ENCODE measurements around the gene CELA2A. TPM values are rescaled to one million over a fixed set of nuclear protein-coding genes. Genes with fewer than 3 reads are reported as not detected.

The CELA2A gene
- total RNA-seq, 1 donor: not detected

DNA sequence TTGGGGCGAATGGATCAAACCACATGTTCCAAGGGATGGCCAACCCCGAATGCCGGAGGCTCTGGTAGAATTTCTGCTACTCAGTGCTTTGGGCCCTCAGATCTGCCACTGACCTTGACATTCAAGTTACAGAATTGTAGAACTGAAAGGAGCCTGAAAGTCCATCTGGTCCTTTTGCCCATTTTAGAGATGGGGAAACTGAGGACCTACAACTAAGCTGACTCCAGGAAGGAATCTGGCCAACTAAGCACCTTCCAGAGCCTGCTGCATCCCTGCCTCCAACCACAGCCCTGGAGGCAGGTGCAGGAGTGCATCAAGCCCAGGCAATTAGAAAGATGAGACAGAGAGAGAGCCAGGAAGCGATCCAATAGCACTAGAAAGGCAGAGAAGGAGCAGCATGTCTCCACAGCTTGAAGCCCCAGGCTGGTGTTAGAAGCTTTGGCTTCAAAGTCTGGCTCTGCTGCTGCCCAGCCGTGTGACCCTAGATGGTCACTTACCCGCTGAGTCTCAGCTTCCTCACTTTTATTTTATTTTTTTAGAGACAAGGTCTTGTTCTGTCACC, 19.6 kb upstream of the CELA2A start:
- H3K4me3 ChIP-seq (ENCODE audit: low read depth, low read length): no peak overlapping the region
- no peak for DNase-seq (ENCODE audit: low read depth)
- no peak for TF ChIP-seq CTCF (IDR thresholded peaks at IDR 0.05; ENCODE audit: insufficient read depth, low read depth, low read length)

DNA sequence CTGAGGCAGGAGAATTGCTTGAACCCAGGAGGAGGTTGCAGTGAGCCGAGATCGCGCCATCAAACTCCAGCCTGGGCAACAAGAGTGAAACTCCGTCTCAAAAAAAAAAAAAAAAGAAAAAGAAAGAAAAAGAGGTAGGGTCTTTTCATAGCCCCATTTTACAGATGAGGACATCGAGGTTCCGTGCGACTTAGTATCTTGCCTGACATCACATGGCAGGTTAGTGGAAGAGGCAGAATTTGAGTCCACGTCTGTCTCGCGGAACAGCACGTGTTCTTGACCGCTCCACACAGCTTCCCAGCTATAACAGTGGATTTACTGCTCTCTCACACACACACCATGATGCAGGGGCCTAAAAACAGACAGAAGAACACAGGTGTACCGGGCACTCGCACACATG, 17.2 kb upstream of the CELA2A start:
- no peak for TF ChIP-seq CTCF (IDR thresholded peaks at IDR 0.05; ENCODE audit: insufficient read depth, low read depth, low read length)
- no peak for DNase-seq (ENCODE audit: low read depth)
- no peak overlapping the region for H3K4me3 ChIP-seq (ENCODE audit: low read depth, low read length)

DNA sequence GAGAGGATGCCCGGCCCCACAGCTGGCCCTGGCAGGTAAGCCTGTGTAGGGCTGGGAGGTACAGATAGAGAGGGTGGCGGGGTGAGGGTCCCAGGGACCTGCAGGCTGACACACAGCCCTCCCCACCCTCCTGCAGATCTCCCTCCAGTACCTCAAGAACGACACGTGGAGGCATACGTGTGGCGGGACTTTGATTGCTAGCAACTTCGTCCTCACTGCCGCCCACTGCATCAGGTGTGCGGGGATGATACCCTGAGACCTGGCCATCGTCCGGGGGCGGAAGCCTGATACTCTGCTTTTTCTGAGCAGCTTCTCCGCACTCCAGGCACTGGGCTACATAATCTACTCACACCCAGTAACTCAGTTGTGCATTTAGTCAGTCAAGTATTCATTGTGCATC, 16.2 kb upstream of the CELA2A start:
- no peak for TF ChIP-seq CTCF (IDR thresholded peaks at IDR 0.05; ENCODE audit: insufficient read depth, low read depth, low read length)
- DNase-seq (ENCODE audit: low read depth): no peak
- no peak overlapping the region for H3K4me3 ChIP-seq (ENCODE audit: low read depth, low read length)

DNA sequence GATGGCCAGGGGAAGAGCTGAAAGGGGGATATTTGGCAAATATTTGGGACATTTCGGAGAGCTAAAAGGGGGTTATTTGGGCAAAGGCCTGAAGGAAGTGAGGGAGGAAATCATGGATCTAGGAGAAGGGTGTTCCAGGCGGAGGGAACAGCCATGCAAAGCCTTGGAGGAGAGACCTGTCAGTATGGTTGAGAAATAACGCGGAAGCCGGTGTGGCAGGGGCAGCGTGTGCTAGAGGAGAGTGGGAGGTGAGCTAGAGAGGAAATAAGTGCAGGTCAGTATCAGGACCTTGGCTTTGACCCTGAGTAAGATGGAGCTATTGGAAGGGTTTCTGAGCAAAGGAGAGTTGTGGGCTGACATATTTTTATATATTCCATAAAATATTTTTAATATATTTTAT, 15.3 kb upstream of the CELA2A start:
- DNase-seq (ENCODE audit: low read depth): no peak
- no peak overlapping the region for H3K4me3 ChIP-seq (ENCODE audit: low read depth, low read length)
- TF ChIP-seq CTCF (IDR thresholded peaks at IDR 0.05; ENCODE audit: insufficient read depth, low read depth, low read length): no peak

DNA sequence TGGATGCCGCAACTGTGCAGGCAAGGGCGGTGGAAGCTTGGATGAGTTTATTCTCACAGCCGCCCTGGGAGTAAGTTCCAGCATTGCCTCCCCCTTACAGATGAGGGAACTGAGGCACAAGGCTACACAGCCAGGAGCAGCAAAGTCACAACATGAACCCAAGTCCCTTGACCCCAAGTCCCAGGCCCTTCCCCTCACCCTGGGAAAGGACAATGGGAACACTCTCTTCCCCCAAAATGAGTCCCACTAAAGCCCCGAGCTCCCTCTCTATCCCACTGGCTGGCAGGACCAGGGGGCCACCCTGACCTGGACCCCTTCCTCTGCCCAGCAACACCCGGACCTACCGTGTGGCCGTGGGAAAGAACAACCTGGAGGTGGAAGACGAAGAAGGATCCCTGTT, 14.4 kb upstream of the CELA2A start:
- DNase-seq (ENCODE audit: low read depth): no peak
- H3K4me3 ChIP-seq (ENCODE audit: low read depth, low read length): no peak overlapping the region
- TF ChIP-seq CTCF (IDR thresholded peaks at IDR 0.05; ENCODE audit: insufficient read depth, low read depth, low read length): no peak

- H3K4me3 ChIP-seq (ENCODE audit: low read depth, low read length): no peak overlapping the region
- TF ChIP-seq CTCF (IDR thresholded peaks at IDR 0.05; ENCODE audit: insufficient read depth, low read depth, low read length): no peak
- DNase-seq (ENCODE audit: low read depth): no peak
These were observed 13.8 kb upstream of the CELA2A start for GRCh38 chr1:15442759-15443158.

DNA sequence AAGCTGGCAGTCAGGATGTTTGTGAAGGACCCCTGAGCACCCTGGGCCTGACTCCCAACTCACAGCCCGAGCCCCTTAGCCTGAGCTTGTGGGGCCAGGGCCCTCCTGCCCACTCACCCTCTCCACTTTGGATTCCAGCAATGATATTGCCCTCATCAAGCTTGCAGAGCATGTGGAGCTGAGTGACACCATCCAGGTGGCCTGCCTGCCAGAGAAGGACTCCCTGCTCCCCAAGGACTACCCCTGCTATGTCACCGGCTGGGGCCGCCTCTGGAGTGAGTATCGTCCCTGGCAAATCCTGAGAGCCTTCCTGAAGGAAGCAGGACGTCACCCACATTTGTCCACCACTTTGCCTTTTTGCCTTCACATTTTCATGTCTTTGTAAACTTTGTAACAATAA, 13.3 kb upstream of the CELA2A start:
- DNase-seq (ENCODE audit: low read depth): no peak
- H3K4me3 ChIP-seq (ENCODE audit: low read depth, low read length): no peak overlapping the region
- no peak for TF ChIP-seq CTCF (IDR thresholded peaks at IDR 0.05; ENCODE audit: insufficient read depth, low read depth, low read length)

Data from fibroblast of villous mesenchyme (primary cell).